ENCODE results near the gene DDIT3. TPM values are rescaled to one million over a fixed set of nuclear protein-coding genes. Genes with fewer than 3 reads are reported as not detected.
A peak's percentile ranks its signal among the peaks of the same experiment; 100 is the strongest.
"Not testable (repeated sequence)": the region's sequence is repeated elsewhere in the genome, so short reads cannot be mapped to it uniquely, and the experiment has no call there.

Gene DDIT3, protein sequence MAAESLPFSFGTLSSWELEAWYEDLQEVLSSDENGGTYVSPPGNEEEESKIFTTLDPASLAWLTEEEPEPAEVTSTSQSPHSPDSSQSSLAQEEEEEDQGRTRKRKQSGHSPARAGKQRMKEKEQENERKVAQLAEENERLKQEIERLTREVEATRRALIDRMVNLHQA
- 17.7 and 32.3 TPM in 2 replicates for total RNA-seq (ENCODE audit: low replicate concordance)
- long read RNA-seq, transcript DDIT3-204 (4 exons, 1,067 nt), result minor isoform, 5 of 67 reads
- long read RNA-seq, transcript DDIT3-205 (3 exons, 951 nt), result minor isoform, 13 of 67 reads
- long read RNA-seq, transcript DDIT3-201 (4 exons, 906 nt), result major isoform, 20 of 67 reads
- long read RNA-seq, partial matches to known transcripts, result 2 of 67 reads
- long read RNA-seq, other reads (novel, unspliced or antisense), result 23 of 67 reads

DNA sequence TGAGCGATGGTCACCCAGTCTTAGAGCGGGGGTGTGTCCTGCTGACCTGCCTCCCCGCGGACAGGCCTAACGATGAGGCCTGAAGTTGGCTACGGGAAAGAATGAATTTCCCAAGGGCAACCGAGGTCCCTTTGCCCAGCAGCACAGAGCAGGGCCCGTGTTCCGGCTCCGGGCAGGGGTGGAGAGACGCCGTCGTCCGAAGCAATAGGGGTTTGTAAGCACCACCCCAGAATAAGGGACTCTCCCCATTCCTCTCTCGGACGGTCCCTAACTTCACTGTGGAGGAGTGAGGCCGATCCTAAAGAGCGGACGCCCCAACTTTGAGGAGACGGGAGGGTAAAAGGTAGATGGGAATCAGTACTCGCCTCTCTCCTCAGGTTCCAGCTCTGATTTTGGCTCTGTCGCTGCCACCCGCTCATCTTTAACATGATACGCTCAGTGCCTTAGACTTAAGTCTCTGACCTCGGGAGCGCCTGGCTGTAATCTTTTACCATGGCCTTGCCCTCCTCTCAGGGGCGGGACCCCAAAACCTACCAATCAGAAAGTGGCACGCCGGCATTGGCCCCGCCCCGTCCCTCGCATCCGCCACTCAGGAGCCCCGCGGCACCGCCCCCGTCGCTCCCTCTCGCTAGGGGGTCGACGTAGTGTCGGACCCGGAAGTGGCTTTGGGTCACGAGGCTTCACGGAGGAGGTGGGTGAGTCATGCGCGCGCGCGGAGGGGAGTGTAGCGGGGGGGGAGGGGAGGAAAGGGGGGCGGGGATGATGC, at the start of gene DDIT3:
Gene DDIT3, minus strand, starts transcription at position 462 of the 766 bp plus-strand sequence. CDS start 3,108 bp downstream, outside the sequence.
- Mint-ChIP-seq H3K4me1 (ENCODE audit: unreplicated experiment) (peaks cover 41% of the 10 kb centered on the region), H3K27me3 (no peaks in the 10 kb centered on the region), H3K9me3 (no peaks in the 10 kb centered on the region), H3K36me3 (peaks cover 24% of the 10 kb centered on the region), H3K27ac (peak within 1 kb of the TSS; percentile 99), H3K4me3 (peak within 1 kb of the TSS; percentile 99)
- TF ChIP-seq, protein P1, sequence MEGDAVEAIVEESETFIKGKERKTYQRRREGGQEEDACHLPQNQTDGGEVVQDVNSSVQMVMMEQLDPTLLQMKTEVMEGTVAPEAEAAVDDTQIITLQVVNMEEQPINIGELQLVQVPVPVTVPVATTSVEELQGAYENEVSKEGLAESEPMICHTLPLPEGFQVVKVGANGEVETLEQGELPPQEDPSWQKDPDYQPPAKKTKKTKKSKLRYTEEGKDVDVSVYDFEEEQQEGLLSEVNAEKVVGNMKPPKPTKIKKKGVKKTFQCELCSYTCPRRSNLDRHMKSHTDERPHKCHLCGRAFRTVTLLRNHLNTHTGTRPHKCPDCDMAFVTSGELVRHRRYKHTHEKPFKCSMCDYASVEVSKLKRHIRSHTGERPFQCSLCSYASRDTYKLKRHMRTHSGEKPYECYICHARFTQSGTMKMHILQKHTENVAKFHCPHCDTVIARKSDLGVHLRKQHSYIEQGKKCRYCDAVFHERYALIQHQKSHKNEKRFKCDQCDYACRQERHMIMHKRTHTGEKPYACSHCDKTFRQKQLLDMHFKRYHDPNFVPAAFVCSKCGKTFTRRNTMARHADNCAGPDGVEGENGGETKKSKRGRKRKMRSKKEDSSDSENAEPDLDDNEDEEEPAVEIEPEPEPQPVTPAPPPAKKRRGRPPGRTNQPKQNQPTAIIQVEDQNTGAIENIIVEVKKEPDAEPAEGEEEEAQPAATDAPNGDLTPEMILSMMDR (conservative IDR thresholded peaks at IDR 0.05), result no peak
- peak; percentile 100 for DNase-seq (ENCODE audit: extremely low spot score, unreplicated experiment)

DNA sequence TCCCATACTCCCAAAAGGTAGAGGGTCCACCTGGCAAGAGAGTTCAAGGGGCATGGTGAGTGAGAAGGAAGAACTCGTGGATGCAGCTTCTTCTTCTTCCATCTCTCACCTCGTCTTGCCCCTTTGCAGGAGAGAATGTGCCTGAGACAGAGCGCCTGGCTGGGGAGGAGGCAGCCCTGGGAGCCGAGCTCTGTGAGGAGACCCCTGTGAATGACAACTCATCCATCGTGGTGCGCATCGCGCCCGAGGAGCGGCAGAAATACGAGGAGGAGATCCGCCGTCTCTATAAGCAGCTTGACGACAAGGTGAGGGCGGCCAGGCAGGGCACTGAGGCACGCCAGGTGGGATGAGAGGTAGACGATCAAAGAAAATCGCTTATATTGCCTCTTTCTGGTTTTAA, 49.5 kb upstream of the DDIT3 start:
- Mint-ChIP-seq H3K36me3 (no peaks in the 10 kb centered on the region), H3K9me3 (no peaks in the 10 kb centered on the region), H3K27ac (no peak overlapping the region), H3K4me3 (no peak overlapping the region), H3K27me3 (peaks cover under 1% of the 10 kb centered on the region), H3K4me1 (ENCODE audit: unreplicated experiment) (no peaks in the 10 kb centered on the region)
- DNase-seq (ENCODE audit: extremely low spot score, unreplicated experiment), result no peak
- TF ChIP-seq, protein P1 (conservative IDR thresholded peaks at IDR 0.05), result no peak

GRCh38 chr12:57568838-57569237, 48.5 kb upstream of the DDIT3 start:
- no peak for DNase-seq (ENCODE audit: extremely low spot score, unreplicated experiment)
- TF ChIP-seq, protein P1 (conservative IDR thresholded peaks at IDR 0.05), result no peak
- peaks cover 8% of the 10 kb centered on the region for H3K27me3 Mint-ChIP-seq
- no peak overlapping the region for H3K4me3 Mint-ChIP-seq
- no peaks in the 10 kb centered on the region for H3K4me1 Mint-ChIP-seq (ENCODE audit: unreplicated experiment)
- H3K36me3 Mint-ChIP-seq, result no peaks in the 10 kb centered on the region
- H3K27ac Mint-ChIP-seq, result no peak overlapping the region
- no peaks in the 10 kb centered on the region for H3K9me3 Mint-ChIP-seq

GRCh38 chr12:57564178-57564740, 43.9 kb upstream of the DDIT3 start:
- no peak overlapping the region for H3K4me3 Mint-ChIP-seq

DNA sequence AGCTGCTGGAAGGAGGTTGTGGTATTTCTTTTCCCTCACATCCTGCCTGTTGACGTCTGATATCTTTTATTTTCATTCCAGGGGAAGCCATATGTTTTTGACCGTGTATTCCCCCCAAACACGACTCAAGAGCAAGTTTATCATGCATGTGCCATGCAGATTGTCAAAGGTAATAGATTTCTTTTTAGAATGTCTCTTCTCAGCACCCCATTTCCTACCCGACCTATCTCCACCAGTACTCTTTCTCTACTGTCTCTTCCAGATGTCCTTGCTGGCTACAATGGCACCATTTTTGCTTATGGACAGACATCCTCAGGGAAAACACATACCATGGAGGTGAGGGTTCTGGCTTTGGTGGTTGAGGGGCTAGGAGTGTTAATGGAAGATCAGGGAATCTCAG, 43.0 kb upstream of the DDIT3 start:
- Mint-ChIP-seq H3K4me1 (ENCODE audit: unreplicated experiment) (no peaks in the 10 kb centered on the region), H3K27ac (no peak overlapping the region), H3K4me3 (no peak overlapping the region), H3K36me3 (no peaks in the 10 kb centered on the region), H3K9me3 (no peaks in the 10 kb centered on the region), H3K27me3 (peaks cover 26% of the 10 kb centered on the region)
- TF ChIP-seq, protein P1 (conservative IDR thresholded peaks at IDR 0.05), result no peak
- DNase-seq (ENCODE audit: extremely low spot score, unreplicated experiment), result no peak

More at GRCh38 chr12:57564178-57564740, 43.9 kb upstream of the DDIT3 start:
- H3K27ac Mint-ChIP-seq, result no peak overlapping the region
- H3K4me1 Mint-ChIP-seq (ENCODE audit: unreplicated experiment), result no peaks in the 10 kb centered on the region
- H3K27me3 Mint-ChIP-seq, result peaks cover 26% of the 10 kb centered on the region
- no peaks in the 10 kb centered on the region for H3K9me3 Mint-ChIP-seq
- no peaks in the 10 kb centered on the region for H3K36me3 Mint-ChIP-seq
- DNase-seq (ENCODE audit: extremely low spot score, unreplicated experiment), result no peak
- TF ChIP-seq, protein P1 (conservative IDR thresholded peaks at IDR 0.05), result no peak

GRCh38 chr12:57561117-57561516, 40.8 kb upstream of the DDIT3 start:
- not testable (repeated sequence) for H3K4me3 Mint-ChIP-seq; DNase-seq (ENCODE audit: extremely low spot score, unreplicated experiment); H3K9me3 Mint-ChIP-seq; H3K36me3 Mint-ChIP-seq; H3K27ac Mint-ChIP-seq; H3K4me1 Mint-ChIP-seq (ENCODE audit: unreplicated experiment)
- peaks cover 26% of the 10 kb centered on the region for H3K27me3 Mint-ChIP-seq
